Caco-2 (cell line): ENCODE data around the gene HOXA6. TPM values are rescaled to one million over a fixed set of nuclear protein-coding genes. Genes with fewer than 3 reads are reported as not detected.
A peak's percentile ranks its signal among the peaks of the same experiment; 100 is the strongest.

Source experiments
- BruUV-seq: library from RNA; stranded (reverse); fragments of 400-500 nt; replicated peaks from 2 replicates; lab custom pipeline; 2021; lab: Mats Ljungman, UMichigan
- CTCF ChIA-PET: fragments of 300-600 bp; sonication (Branson Sonifier 250); formaldehyde crosslinking; loops from one replicate; lab custom pipeline; 2022; ENCODE audit warnings: antibody characterized with exemption; lab: Charles Lee
- POLR2A ChIA-PET: fragments of 300-600 bp; sonication (Branson Sonifier 250); formaldehyde crosslinking; loops from one replicate; lab custom pipeline; 2022; ENCODE audit warnings: antibody characterized with exemption; lab: Charles Lee
- DNase-seq, 2 experiments: peaks; one replicate each; pipeline versions ENCODE4 v3.0.0 to v3.0.0-alpha.2; 2020 to 2022
- H3K27me3 ChIP-seq: replicated peaks from 2 replicates; pipeline ENCODE4 v1.6.0; 2011; ENCODE audit warnings: low read length; ENCODE audit not compliant: control insufficient read depth, insufficient read depth
- H3K36me3 ChIP-seq: 2 replicates; pipeline ENCODE4 v1.5.1; 2011; ENCODE audit warnings: low read length; ENCODE audit not compliant: control insufficient read depth, insufficient read depth
- H3K4me1 ChIP-seq: fragments of 250-450 bp; sonication (Bioruptor Pico); 2 replicates; pipeline ENCODE4 v1.5.1; 2020; ENCODE audit warnings: mild to moderate bottlenecking
- H3K4me3 ChIP-seq: 2 replicates; pipeline ENCODE4 v1.5.1; 2011; ENCODE audit warnings: low read depth, mild to moderate bottlenecking, control low read depth, low read length
- H3K9me3 ChIP-seq: fragments of 250-450 bp; sonication (Bioruptor Pico); 2 replicates; pipeline ENCODE4 v1.5.1; 2020; ENCODE audit warnings: mild to moderate bottlenecking, moderate library complexity
- H3K27ac Mint-ChIP-seq: one replicate; pipeline ENCODE4 v1.8.0; 2022; ENCODE audit warnings: mixed read lengths; ENCODE audit not compliant: unreplicated experiment
- H3K27me3 Mint-ChIP-seq: one replicate; pipeline ENCODE4 v1.8.0; 2022; ENCODE audit warnings: mixed read lengths; ENCODE audit not compliant: insufficient read depth, unreplicated experiment
- H3K36me3 Mint-ChIP-seq: one replicate; pipeline ENCODE4 v1.8.0; 2022; ENCODE audit warnings: mild to moderate bottlenecking, mixed read lengths; ENCODE audit not compliant: insufficient read depth, unreplicated experiment
- H3K4me1 Mint-ChIP-seq: one replicate; pipeline ENCODE4 v1.8.0; 2022; ENCODE audit warnings: low read depth, mixed read lengths; ENCODE audit not compliant: unreplicated experiment
- H3K4me3 Mint-ChIP-seq: one replicate; pipeline ENCODE4 v1.8.0; 2022; ENCODE audit warnings: mild to moderate bottlenecking, moderate library complexity, mixed read lengths; ENCODE audit not compliant: unreplicated experiment
- H3K9me3 Mint-ChIP-seq: one replicate; pipeline ENCODE4 v1.8.0; 2022; ENCODE audit warnings: mixed read lengths; ENCODE audit not compliant: unreplicated experiment
- intact Hi-C: fragments of 100-400 bp; cut with micrococcal nuclease; formaldehyde crosslinking; loops from one replicate; pipeline ENCODE4 v1.10.0; 2022; ENCODE audit not compliant: unreplicated experiment
- total RNA-seq: library from RNA; stranded (reverse); gene quantifications from 2 replicates; pipeline ENCODE4 v1.2.3, GENCODE V29; 2022
- TF ChIP-seq, protein P1 (sequence below), 2 experiments: fragments of 200-600 bp in 1 of 2; IDR thresholded peaks; 1 replicate in 1 of 2; 2 replicates in 1 of 2; pipeline versions ENCODE4 v1.5.1 to v1.8.0; 2011 to 2022; ENCODE audit warnings: antibody characterized with exemption in 1 of 2, control low read depth in 1 of 2, inconsistent platforms in 1 of 2, low read depth in 1 of 2, low read length in 1 of 2, mild to moderate bottlenecking in 1 of 2, moderate library complexity in 1 of 2; ENCODE audit not compliant: insufficient read depth in 1 of 2, severe bottlenecking in 1 of 2, unreplicated experiment in 1 of 2

HOXA6 gene
- total RNA-seq, 1 experiment from 2014 or later = 5.6 TPM

- H3K4me3 Mint-ChIP-seq = no peak overlapping the region
- ChIA-PET CTCF (interaction anchor here (0.6 kb wide), 1 partner anchor 137 kb away, joined by 3 read pairs; no protein-coding TSS in a partner anchor), POLR2A (no interaction called here)
- intact Hi-C loops = no loop called here
- H3K4me1 Mint-ChIP-seq = peaks cover 32% of the 10 kb centered on the region
- no peak for DNase-seq
- H3K4me1 ChIP-seq = peaks cover 35% of the 10 kb centered on the region
- TF ChIP-seq, protein P1, sequence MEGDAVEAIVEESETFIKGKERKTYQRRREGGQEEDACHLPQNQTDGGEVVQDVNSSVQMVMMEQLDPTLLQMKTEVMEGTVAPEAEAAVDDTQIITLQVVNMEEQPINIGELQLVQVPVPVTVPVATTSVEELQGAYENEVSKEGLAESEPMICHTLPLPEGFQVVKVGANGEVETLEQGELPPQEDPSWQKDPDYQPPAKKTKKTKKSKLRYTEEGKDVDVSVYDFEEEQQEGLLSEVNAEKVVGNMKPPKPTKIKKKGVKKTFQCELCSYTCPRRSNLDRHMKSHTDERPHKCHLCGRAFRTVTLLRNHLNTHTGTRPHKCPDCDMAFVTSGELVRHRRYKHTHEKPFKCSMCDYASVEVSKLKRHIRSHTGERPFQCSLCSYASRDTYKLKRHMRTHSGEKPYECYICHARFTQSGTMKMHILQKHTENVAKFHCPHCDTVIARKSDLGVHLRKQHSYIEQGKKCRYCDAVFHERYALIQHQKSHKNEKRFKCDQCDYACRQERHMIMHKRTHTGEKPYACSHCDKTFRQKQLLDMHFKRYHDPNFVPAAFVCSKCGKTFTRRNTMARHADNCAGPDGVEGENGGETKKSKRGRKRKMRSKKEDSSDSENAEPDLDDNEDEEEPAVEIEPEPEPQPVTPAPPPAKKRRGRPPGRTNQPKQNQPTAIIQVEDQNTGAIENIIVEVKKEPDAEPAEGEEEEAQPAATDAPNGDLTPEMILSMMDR (IDR thresholded peaks at IDR 0.05; ENCODE audit: insufficient read depth in 1 of 2, low read depth in 1 of 2, low read length in 1 of 2, severe bottlenecking in 1 of 2, unreplicated experiment in 1 of 2) = no peak
- no peak overlapping the region for H3K27ac Mint-ChIP-seq
- no peaks in the 10 kb centered on the region for H3K9me3 Mint-ChIP-seq
- peaks cover 28% of the 10 kb centered on the region for H3K36me3 Mint-ChIP-seq
- BruUV-seq = no TSS peak
- no peaks in the 10 kb centered on the region for H3K9me3 ChIP-seq
- H3K4me3 ChIP-seq = no peak overlapping the region
- H3K27me3 ChIP-seq = no peaks in the 10 kb centered on the region
- no peaks in the 10 kb centered on the region for H3K36me3 ChIP-seq
- no peaks in the 10 kb centered on the region for H3K27me3 Mint-ChIP-seq
Observed at GRCh38 chr7:27126596-27127327, 20.8 kb downstream of the HOXA6 start.

DNA sequence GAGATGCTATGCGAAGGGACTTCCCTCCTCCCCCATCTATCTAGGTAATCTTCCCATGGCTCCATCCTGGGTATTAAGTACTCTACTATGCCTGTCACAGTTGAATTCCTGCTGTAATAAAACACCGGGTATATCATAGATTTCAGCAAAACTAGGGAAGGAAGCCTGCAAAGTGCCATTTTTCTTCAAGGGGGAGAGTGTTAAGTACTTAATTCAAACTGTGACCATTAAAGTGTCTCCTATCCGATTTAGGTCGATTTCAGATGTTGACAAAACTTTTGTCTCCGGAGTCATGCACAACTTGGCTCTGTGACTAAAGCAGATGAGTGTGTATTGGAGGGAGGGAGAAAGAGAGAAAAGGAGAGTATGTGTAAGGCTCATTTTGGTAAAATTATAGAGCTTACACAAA lies 21.6 kb downstream of the HOXA6 start:
- Mint-ChIP-seq H3K4me1 (peaks cover 32% of the 10 kb centered on the region), H3K27ac (no peak overlapping the region), H3K9me3 (no peaks in the 10 kb centered on the region), H3K36me3 (peaks cover 29% of the 10 kb centered on the region), H3K27me3 (no peaks in the 10 kb centered on the region), H3K4me3 (no peak overlapping the region)
- BruUV-seq = no TSS peak
- ChIA-PET POLR2A (no interaction called here), CTCF (no interaction called here)
- Histone ChIP-seq H3K9me3 (no peaks in the 10 kb centered on the region), H3K4me1 (peaks cover 39% of the 10 kb centered on the region), H3K27me3 (no peaks in the 10 kb centered on the region), H3K36me3 (no peaks in the 10 kb centered on the region), H3K4me3 (no peak overlapping the region)
- intact Hi-C loops = no loop called here
- no peak for DNase-seq
- TF ChIP-seq, protein P1 (IDR thresholded peaks at IDR 0.05; ENCODE audit: insufficient read depth in 1 of 2, low read depth in 1 of 2, low read length in 1 of 2, severe bottlenecking in 1 of 2, unreplicated experiment in 1 of 2) = no peak

DNA sequence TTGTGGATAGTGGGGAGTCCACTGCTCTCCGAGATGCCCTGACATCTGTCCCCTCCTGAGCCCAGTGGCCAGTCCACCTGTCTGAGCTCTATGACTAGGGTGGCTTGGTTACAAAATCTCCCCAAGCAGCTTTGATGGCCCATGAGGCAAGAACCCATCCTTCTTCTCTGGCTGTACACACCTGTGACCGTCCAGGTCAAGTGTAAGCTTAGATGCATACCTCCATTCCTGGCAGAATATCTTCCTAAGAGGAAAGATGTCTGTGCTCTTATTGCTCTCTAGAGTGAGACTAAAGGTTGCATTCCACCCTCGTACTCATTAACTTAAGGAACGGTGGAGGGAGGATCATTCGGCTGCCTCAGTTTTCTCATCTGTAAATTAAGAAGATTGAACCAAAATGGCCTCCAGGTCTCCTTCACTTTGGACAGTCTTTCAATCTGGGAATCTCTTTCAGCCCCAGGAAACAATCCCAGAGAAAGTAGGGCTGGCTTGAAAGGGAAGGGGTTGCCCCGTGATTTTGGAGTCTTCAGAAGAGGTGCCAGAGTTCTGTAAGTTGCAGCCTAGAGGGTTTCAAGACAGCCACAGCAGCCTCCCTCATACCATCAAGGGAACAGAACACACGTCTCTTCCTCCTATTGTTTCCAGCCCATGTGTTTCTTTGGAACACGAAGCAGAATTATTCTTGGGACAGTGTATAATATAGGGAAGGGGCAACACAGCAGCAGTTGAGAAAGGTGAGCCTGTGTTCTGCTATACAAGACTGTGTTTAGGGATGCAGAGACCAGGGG lies 22.5 kb downstream of the HOXA6 start:
- DNase-seq = peak in 1 of 2 experiments; percentile 40
- BruUV-seq = no TSS peak
- H3K4me1 ChIP-seq = peaks cover 45% of the 10 kb centered on the region
- no peak overlapping the region for H3K4me3 ChIP-seq
- intact Hi-C loops = loop anchor here (5.0 kb wide), 1 partner anchor 178 kb away; no protein-coding TSS in a partner anchor
- Mint-ChIP-seq H3K27ac (peak overlapping the region; percentile 95), H3K9me3 (no peaks in the 10 kb centered on the region), H3K4me1 (peaks cover 34% of the 10 kb centered on the region), H3K36me3 (peaks cover 29% of the 10 kb centered on the region), H3K27me3 (no peaks in the 10 kb centered on the region), H3K4me3 (peak overlapping the region; percentile 92)
- TF ChIP-seq, protein P1 (IDR thresholded peaks at IDR 0.05; ENCODE audit: insufficient read depth in 1 of 2, low read depth in 1 of 2, low read length in 1 of 2, severe bottlenecking in 1 of 2, unreplicated experiment in 1 of 2) = no peak
- H3K36me3 ChIP-seq = no peaks in the 10 kb centered on the region
- CTCF ChIA-PET = no interaction called here
- H3K27me3 ChIP-seq = no peaks in the 10 kb centered on the region
- H3K9me3 ChIP-seq = no peaks in the 10 kb centered on the region
- POLR2A ChIA-PET = interaction anchor here (1.1 kb wide), 1 partner anchor 11 kb away, joined by 3 read pairs; no protein-coding TSS in a partner anchor
